ENCODE measurements around the gene GRIN2A.

GRCh38 chr16:9818702-9819101, 363.5 kb downstream of the GRIN2A start:
- no peak for TF ChIP-seq CTCF (IDR thresholded peaks at IDR 0.05; ENCODE audit: insufficient read depth, low read length)
- TF ChIP-seq, protein P1, sequence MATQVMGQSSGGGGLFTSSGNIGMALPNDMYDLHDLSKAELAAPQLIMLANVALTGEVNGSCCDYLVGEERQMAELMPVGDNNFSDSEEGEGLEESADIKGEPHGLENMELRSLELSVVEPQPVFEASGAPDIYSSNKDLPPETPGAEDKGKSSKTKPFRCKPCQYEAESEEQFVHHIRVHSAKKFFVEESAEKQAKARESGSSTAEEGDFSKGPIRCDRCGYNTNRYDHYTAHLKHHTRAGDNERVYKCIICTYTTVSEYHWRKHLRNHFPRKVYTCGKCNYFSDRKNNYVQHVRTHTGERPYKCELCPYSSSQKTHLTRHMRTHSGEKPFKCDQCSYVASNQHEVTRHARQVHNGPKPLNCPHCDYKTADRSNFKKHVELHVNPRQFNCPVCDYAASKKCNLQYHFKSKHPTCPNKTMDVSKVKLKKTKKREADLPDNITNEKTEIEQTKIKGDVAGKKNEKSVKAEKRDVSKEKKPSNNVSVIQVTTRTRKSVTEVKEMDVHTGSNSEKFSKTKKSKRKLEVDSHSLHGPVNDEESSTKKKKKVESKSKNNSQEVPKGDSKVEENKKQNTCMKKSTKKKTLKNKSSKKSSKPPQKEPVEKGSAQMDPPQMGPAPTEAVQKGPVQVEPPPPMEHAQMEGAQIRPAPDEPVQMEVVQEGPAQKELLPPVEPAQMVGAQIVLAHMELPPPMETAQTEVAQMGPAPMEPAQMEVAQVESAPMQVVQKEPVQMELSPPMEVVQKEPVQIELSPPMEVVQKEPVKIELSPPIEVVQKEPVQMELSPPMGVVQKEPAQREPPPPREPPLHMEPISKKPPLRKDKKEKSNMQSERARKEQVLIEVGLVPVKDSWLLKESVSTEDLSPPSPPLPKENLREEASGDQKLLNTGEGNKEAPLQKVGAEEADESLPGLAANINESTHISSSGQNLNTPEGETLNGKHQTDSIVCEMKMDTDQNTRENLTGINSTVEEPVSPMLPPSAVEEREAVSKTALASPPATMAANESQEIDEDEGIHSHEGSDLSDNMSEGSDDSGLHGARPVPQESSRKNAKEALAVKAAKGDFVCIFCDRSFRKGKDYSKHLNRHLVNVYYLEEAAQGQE (IDR thresholded peaks at IDR 0.05; ENCODE audit: insufficient replicate concordance, low read depth): no peak

Data from HL-60 (cell line).